Activated T-helper 1 cell treated with anti-CD3 and anti-CD28 coated beads, Interleukin-12 subunit alpha, Interleukin-12 subunit beta, Interleukin-2, Interleukin-4 antibody, amounts not matched to agents 30 ng/mL and 10 ng/mL and 1 ng/mL, durations not matched to agents 14 hours and 24 hours and 36 hours (primary cell): ENCODE results near the gene NHSL1. TPM values are rescaled to one million over a fixed set of nuclear protein-coding genes. Genes with fewer than 3 reads are reported as not detected.

ENCODE experiments used
- DNase-seq: peaks from one replicate; pipeline ENCODE4 v3.0.0; 2021; ENCODE audit warnings: low spot score
- H3K27ac Mint-ChIP-seq: one replicate; pipeline ENCODE4 v1.8.0; 2021; ENCODE audit warnings: mild to moderate bottlenecking, mixed read lengths
- H3K27me3 Mint-ChIP-seq: one replicate; pipeline ENCODE4 v1.8.0; 2022; ENCODE audit warnings: mild to moderate bottlenecking, moderate library complexity, mixed read lengths; ENCODE audit not compliant: insufficient read depth
- H3K36me3 Mint-ChIP-seq: one replicate; pipeline ENCODE4 v1.8.0; 2021; ENCODE audit warnings: low read depth, mixed read lengths
- H3K4me1 Mint-ChIP-seq: one replicate; pipeline ENCODE4 v1.8.0; 2021; ENCODE audit warnings: low read depth, mixed read lengths
- H3K4me3 Mint-ChIP-seq: one replicate; pipeline ENCODE4 v1.8.0; 2021; ENCODE audit warnings: mild to moderate bottlenecking, moderate library complexity, mixed read lengths
- H3K9me3 Mint-ChIP-seq: one replicate; pipeline ENCODE4 v1.8.0; 2021; ENCODE audit warnings: mixed read lengths
- intact Hi-C: fragments of 100-400 bp; cut with micrococcal nuclease; formaldehyde crosslinking; loops from one replicate; pipeline ENCODE4 v1.15.1; 2024
- total RNA-seq: library from RNA; stranded (reverse); gene quantifications from 2 replicates; pipeline ENCODE4 v1.2.3, GENCODE V29; 2022

NHSL1 gene
- total RNA-seq, 1 donor from 2014 or later = 0.49 TPM

DNA sequence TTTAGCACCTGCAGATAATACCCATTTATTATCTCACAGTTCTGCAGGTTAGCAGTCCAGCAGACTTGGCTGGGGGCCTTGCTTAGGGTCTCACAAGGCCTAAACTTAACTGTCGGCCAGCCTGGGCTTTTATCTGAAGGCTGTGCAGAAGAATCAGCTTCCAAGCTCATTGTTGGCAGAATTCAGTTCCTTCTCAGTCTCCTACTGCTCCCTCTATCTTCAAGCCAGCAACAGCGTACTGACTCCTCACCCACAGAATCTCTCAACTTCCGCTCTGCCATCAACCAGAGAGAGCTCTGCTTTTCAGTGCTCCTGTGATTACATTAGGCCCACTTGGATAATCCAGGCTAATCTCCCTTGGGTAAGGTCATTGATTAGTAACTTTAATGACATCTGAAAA lies 30.2 kb upstream of the NHSL1 start:
- no peak overlapping the region for H3K4me3 Mint-ChIP-seq
- no peak for DNase-seq
- no peaks in the 10 kb centered on the region for H3K36me3 Mint-ChIP-seq
- H3K4me1 Mint-ChIP-seq = no peaks in the 10 kb centered on the region
- H3K9me3 Mint-ChIP-seq = no peaks in the 10 kb centered on the region
- intact Hi-C loops = no loop called here
- H3K27ac Mint-ChIP-seq = no peak overlapping the region
- H3K27me3 Mint-ChIP-seq = peaks cover 21% of the 10 kb centered on the region

DNA sequence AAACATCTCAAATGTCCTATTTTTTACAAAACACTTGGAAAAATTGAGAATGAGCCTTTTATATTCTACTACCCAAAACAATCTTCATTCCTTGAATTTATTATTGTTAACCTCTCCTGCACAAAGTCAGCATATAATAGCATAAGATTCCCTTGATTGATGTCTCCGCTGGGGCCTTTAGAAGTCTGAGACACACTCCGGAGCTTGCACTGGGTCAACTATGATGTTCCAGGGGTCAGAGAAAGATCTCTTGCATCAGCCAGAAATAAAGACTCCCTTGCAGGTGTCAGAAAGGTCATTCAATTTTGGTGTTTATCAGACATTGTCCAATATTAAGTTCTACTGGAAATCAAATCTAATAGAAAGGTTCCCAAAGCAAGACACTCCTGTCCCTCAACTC lies 29.7 kb upstream of the NHSL1 start:
- Mint-ChIP-seq H3K4me1 (no peaks in the 10 kb centered on the region), H3K36me3 (no peaks in the 10 kb centered on the region), H3K27ac (no peak overlapping the region), H3K9me3 (no peaks in the 10 kb centered on the region), H3K27me3 (peaks cover 21% of the 10 kb centered on the region), H3K4me3 (no peak overlapping the region)
- DNase-seq = no peak
- intact Hi-C loops = no loop called here

DNA sequence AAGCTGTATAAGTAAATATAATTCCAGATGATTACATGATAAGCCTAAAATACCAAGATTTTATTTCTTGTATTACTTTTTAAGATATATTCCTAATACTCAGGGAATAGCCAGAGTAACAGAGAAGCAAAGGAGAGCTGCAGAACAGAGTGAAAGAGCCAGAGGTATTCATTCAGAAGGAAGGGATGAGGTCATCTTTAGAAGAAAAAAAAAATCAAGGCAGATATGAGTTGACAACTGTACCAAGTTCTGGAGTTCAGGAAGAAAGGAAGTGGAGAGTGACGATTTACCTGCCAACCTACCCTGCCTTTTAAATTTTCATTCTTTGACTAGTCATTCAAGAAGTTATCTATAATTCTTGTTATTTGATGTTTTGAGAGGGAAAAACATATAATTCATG lies 28.8 kb upstream of the NHSL1 start:
- Mint-ChIP-seq H3K27me3 (peaks cover 21% of the 10 kb centered on the region), H3K4me1 (no peaks in the 10 kb centered on the region), H3K4me3 (no peak overlapping the region), H3K27ac (no peak overlapping the region), H3K36me3 (no peaks in the 10 kb centered on the region), H3K9me3 (no peaks in the 10 kb centered on the region)
- intact Hi-C loops = no loop called here
- DNase-seq = no peak

DNA sequence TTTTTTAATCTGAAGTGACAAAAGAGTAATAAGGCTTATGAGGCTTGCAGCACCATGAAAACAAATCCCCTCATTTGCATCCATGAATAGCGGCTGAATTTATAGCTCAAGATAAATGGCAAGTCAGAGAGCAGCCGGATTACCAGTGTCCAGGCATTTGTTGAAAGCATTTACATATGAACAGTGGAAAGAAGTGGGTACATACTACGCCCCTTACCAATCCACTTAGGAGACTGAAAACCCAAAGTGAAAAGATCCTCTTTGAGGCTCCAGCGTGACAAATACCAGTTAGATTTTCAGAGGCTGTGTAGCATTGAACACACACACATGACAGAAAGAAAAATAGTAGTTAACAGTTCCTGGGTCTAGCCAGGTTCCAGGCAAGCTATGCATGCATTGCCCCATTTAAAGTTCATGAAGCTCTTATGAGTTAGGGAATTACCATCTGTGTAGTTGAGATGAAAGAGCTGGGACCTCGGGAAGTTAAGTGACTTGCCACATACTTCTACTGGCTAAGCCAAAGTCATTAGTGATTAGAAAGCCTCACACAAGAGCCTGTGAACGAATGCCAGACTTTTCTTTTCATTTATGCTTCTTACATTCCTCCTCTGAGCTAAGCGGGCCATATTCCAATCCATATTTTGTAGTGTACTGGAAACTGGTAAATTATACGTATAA lies 28.3 kb upstream of the NHSL1 start:
- H3K9me3 Mint-ChIP-seq = no peaks in the 10 kb centered on the region
- no peaks in the 10 kb centered on the region for H3K36me3 Mint-ChIP-seq
- H3K27ac Mint-ChIP-seq = no peak overlapping the region
- DNase-seq = no peak
- H3K4me1 Mint-ChIP-seq = no peaks in the 10 kb centered on the region
- intact Hi-C loops = no loop called here
- H3K27me3 Mint-ChIP-seq = peaks cover 17% of the 10 kb centered on the region
- H3K4me3 Mint-ChIP-seq = no peak overlapping the region

DNA sequence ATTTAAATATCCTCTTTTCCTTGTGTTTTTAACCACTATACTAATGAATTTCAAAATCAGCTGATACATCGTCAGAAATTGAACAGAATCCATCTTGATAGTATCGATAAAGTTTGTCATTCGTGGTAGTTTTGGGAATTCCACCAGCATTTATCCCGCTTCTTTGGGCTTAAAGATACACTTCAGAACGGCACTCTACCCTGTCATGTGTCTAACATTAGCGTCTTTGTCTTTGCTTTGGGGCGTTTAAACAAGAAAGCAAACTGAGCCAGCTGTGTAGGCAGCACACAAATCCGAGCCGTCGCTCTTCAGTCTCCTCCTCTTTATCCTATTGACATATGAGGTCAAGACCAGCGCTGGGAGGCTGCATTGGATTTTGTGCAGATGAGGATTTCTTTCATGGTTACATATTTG lies 27.5 kb upstream of the NHSL1 start:
- no peak overlapping the region for H3K4me3 Mint-ChIP-seq
- no peaks in the 10 kb centered on the region for H3K9me3 Mint-ChIP-seq
- no peak for DNase-seq
- H3K4me1 Mint-ChIP-seq = no peaks in the 10 kb centered on the region
- no peaks in the 10 kb centered on the region for H3K36me3 Mint-ChIP-seq
- H3K27me3 Mint-ChIP-seq = peaks cover 14% of the 10 kb centered on the region
- no peak overlapping the region for H3K27ac Mint-ChIP-seq
- intact Hi-C loops = no loop called here

DNA sequence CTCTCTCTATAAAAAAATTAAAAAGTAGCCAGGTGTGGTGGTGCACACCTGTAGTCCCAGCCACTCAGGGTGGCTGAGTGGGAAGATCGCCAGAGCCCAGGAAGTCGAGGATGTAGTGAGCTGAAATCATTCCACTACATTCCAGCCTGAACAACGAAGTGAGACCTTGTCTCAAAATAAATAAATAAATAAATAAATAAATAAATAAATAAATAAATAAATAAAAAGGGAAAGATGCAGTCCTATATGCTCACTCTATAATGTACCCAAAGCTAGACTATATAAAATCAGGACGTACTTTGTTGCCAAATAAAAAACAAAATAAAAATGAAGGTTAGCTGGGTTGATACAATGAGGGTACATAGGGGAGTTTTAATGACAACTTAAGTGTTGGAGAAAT lies 26.1 kb upstream of the NHSL1 start:
- no peaks in the 10 kb centered on the region for H3K4me1 Mint-ChIP-seq
- no peak for DNase-seq
- H3K9me3 Mint-ChIP-seq = no peaks in the 10 kb centered on the region
- H3K27me3 Mint-ChIP-seq = peaks cover 6% of the 10 kb centered on the region
- H3K36me3 Mint-ChIP-seq = no peaks in the 10 kb centered on the region
- intact Hi-C loops = no loop called here
- no peak overlapping the region for H3K4me3 Mint-ChIP-seq
- H3K27ac Mint-ChIP-seq = no peak overlapping the region

DNA sequence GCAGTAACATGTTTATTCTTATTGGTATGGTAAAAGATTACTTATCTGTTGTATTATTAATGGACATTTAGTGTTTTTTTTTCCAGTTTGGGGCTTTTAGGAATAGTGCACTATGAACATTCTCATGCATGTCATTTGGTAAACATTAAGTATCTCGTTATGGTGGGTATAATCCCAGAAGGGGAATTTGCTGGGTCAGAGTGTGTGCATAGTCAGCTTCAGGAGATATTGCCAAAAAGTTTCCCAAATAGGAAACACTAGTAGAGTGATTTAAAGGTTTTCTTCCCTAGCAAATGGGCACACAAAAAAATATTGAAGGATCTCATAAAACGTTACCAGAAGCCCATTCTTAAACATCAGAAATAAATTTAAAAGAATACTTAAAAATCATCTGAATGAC lies 25.2 kb upstream of the NHSL1 start:
- Mint-ChIP-seq H3K9me3 (no peaks in the 10 kb centered on the region), H3K36me3 (no peaks in the 10 kb centered on the region), H3K4me1 (no peaks in the 10 kb centered on the region), H3K4me3 (no peak overlapping the region), H3K27ac (no peak overlapping the region), H3K27me3 (peaks cover 5% of the 10 kb centered on the region)
- DNase-seq = no peak
- intact Hi-C loops = no loop called here

DNA sequence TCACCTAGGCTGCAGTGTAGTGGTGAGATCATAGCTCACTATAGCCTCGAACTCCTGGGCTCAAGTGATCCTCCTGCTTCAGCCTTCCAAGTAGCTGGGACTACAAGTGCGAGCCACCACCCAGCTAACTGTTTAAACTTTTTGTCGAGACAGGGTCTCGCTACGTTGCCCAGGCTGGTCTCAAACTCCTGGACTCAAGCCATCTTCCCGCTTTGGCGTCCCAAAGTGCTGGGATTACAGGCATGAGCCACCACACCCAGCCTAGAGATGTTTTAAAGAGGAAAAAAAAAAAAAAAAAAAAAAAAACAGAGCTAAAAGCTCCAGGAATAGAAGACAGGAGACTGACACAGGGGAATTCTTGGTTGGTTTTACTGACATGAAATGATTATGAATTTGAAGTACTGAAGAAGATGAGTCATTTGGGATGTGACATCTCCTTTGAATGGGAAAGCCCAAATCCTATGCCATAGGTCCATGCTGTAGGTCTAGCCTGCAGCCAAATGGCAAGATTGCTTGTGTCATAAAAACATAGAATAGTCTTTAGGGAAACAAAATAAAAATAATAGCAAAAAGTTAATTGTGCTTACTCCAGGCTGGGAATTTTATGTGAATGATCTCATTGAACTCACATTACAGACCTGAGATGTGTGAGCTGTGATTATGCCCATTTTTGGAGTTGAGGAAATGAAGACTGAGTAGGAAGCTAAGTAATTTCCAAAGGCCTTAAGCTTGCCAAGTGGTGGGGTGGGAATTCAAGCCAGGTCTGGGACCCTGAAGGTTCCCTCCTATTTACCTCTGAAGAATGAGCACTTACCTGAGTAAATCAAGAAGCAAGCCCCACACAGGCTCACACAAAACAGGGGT lies 24.3 kb upstream of the NHSL1 start:
- Mint-ChIP-seq H3K4me3 (no peak overlapping the region), H3K36me3 (no peaks in the 10 kb centered on the region), H3K9me3 (no peaks in the 10 kb centered on the region), H3K4me1 (no peaks in the 10 kb centered on the region), H3K27me3 (peaks cover 5% of the 10 kb centered on the region), H3K27ac (no peak overlapping the region)
- intact Hi-C loops = no loop called here
- no peak for DNase-seq

DNA sequence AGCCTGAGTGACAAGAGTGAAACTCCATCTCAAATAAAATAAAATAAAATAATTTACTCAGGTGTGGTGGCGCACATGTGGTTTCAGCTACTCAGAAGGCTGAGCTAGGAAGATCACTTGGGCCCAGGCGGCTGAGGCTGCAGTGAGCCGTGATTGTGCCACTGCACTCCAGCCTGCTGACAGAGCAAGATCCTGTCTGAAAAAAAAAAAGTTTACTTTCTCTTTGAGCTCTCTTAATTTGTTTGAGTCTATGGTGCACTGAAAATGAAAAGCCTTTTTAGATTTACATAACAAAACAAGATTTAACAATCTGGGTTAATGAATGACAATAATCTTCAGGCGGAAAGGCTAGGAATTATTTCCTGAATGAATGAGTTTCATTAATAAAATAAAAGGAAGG lies 23.3 kb upstream of the NHSL1 start:
- Mint-ChIP-seq H3K27me3 (peaks cover 5% of the 10 kb centered on the region), H3K4me3 (no peak overlapping the region), H3K4me1 (peaks cover 3% of the 10 kb centered on the region), H3K36me3 (no peaks in the 10 kb centered on the region), H3K9me3 (no peaks in the 10 kb centered on the region), H3K27ac (no peak overlapping the region)
- DNase-seq = no peak
- intact Hi-C loops = no loop called here

DNA sequence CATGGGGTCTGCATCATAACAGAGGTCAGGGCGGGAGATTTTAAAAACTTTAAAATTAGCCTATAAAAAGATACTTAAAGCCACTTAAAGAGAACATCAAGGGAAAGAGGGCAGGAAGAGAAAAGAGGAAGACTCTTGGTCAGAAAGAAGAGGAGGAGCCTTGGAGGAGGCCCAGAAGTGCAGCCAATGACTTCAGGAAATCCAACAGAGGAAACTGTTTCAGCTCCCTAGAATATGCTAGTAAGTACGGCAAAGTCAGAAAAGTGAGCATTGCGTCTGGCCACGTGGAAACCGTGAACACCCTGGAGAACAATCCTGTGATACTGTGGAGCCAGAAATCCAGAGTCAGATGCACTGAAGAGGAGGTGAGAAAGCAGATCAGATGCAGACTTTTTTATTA lies 22.5 kb upstream of the NHSL1 start:
- peaks cover 5% of the 10 kb centered on the region for H3K4me1 Mint-ChIP-seq
- H3K27ac Mint-ChIP-seq = no peak overlapping the region
- no peak overlapping the region for H3K4me3 Mint-ChIP-seq
- H3K36me3 Mint-ChIP-seq = no peaks in the 10 kb centered on the region
- intact Hi-C loops = no loop called here
- H3K9me3 Mint-ChIP-seq = no peaks in the 10 kb centered on the region
- no peak for DNase-seq
- peaks cover 4% of the 10 kb centered on the region for H3K27me3 Mint-ChIP-seq

DNA sequence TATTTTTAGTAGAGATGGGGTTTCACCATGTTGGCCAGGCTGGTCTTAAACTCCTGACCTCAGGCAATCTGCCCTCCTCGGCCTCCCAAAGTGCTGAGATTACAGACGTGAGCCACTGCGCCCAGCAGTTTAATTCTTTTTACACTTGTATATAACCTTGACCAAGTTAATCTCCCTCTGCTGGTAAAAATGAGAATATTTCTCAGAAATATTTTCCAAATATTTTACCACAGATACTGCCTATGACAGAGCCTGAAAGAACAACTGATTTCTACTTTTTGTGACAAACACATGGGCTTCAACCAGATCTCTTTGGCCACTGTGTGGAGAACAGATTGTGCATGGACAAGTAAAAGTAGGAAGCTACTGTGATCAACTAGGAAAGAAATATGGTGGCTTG lies 21.2 kb upstream of the NHSL1 start:
- no peak overlapping the region for H3K27ac Mint-ChIP-seq
- no peaks in the 10 kb centered on the region for H3K9me3 Mint-ChIP-seq
- no peak overlapping the region for H3K4me3 Mint-ChIP-seq
- DNase-seq = no peak
- peaks cover 3% of the 10 kb centered on the region for H3K27me3 Mint-ChIP-seq
- intact Hi-C loops = no loop called here
- peaks cover 5% of the 10 kb centered on the region for H3K4me1 Mint-ChIP-seq
- H3K36me3 Mint-ChIP-seq = no peaks in the 10 kb centered on the region

DNA sequence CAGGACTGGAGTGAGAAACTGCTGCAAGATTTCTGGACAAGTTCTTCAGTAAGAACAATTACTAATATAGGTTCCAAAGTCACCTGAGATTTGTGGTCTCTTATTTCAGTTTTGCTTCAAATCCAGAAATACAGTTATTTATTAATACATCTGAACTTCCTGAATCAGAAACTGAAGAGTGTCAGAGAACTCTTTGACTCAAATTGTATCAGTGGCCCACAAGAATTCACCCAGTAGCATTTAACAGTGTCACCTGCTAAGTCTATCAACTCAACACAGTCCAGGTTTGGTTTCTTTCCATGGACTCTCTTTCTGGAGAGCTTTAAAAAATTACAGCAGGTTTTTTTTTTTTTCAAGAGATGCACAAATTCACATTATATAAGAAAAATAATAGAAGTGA lies 18.8 kb upstream of the NHSL1 start:
- no peak for DNase-seq
- Mint-ChIP-seq H3K9me3 (no peaks in the 10 kb centered on the region), H3K36me3 (no peaks in the 10 kb centered on the region), H3K27me3 (peaks cover 5% of the 10 kb centered on the region), H3K4me3 (no peak overlapping the region), H3K27ac (no peak overlapping the region), H3K4me1 (peaks cover 10% of the 10 kb centered on the region)
- intact Hi-C loops = loop anchor here (5.0 kb wide), 1 partner anchor 516 kb away; no protein-coding TSS in a partner anchor

DNA sequence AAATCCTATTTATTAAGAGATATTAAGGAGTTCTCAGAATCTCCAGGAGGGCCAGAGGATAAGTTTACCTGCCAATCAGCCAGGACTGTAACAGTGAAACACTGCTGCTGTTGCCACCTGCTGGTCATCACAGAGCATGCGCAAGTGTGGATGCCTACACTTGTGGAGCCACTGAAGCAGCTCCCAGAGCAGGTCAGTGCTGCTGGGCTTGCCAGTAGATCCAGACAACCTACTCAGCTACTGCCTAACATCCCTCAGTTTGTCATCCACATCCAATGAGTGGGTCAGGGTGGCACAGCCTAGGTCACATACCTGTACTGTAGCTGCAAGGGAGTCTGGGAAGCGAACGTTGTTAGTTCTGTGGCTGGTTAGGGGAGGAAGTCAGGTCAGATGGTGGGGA lies 18.3 kb upstream of the NHSL1 start:
- peak; percentile 51 for DNase-seq
- Mint-ChIP-seq H3K27me3 (peaks cover 8% of the 10 kb centered on the region), H3K36me3 (no peaks in the 10 kb centered on the region), H3K27ac (no peak overlapping the region), H3K4me1 (peaks cover 10% of the 10 kb centered on the region), H3K4me3 (no peak overlapping the region), H3K9me3 (no peaks in the 10 kb centered on the region)
- intact Hi-C loops = loop anchor here (1.0 to 5.0 kb wide), 4 partner anchors 88 to 515 kb away; no protein-coding TSS in a partner anchor
